Measurements from ENCODE around the gene EID2B.

Gene EID2B

DNA sequence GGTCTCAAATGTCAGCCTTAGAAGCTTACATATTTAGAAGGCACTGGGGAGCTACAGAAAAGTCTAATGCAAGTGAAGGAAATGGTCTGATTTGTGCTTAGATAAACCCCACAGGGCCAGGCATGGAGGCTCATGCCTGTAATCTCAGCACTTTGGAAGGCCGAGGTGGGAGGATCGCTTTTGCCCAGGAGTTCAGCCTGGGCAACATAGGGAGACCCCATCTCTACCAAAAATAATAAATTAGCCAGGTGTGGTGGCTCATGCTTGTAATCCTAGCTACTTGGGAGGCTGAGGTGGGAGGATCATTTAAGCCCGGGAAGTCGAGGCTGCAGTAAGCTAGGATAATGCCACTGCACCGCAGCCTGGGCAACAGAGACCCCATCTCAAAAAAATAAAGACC, 36.6 kb downstream of the EID2B start:
- TF ChIP-seq EZH2phosphoT487 (IDR thresholded peaks at IDR 0.05; ENCODE audit: borderline replicate concordance): no peak
- TF ChIP-seq, protein P1, sequence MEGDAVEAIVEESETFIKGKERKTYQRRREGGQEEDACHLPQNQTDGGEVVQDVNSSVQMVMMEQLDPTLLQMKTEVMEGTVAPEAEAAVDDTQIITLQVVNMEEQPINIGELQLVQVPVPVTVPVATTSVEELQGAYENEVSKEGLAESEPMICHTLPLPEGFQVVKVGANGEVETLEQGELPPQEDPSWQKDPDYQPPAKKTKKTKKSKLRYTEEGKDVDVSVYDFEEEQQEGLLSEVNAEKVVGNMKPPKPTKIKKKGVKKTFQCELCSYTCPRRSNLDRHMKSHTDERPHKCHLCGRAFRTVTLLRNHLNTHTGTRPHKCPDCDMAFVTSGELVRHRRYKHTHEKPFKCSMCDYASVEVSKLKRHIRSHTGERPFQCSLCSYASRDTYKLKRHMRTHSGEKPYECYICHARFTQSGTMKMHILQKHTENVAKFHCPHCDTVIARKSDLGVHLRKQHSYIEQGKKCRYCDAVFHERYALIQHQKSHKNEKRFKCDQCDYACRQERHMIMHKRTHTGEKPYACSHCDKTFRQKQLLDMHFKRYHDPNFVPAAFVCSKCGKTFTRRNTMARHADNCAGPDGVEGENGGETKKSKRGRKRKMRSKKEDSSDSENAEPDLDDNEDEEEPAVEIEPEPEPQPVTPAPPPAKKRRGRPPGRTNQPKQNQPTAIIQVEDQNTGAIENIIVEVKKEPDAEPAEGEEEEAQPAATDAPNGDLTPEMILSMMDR (conservative IDR thresholded peaks at IDR 0.05; ENCODE audit: low read length): no peak
- Histone ChIP-seq H3K9ac (ENCODE audit: low read depth, low read length, poor library complexity, severe bottlenecking) (peak overlapping the region; percentile 3), H2AFZ (ENCODE audit: low read length) (no peak overlapping the region), H3K4me1 (ENCODE audit: insufficient read depth, low read length, poor library complexity, severe bottlenecking) (peaks cover 7% of the 10 kb centered on the region), H3F3A (ENCODE audit: low read depth) (no peaks in the 10 kb centered on the region), H3K79me2 (ENCODE audit: insufficient read depth, low read length) (no peaks in the 10 kb centered on the region), H3K4me2 (ENCODE audit: low read depth, low read length, poor library complexity, severe bottlenecking) (no peak overlapping the region), H3K4me3 (ENCODE audit: low read length, poor library complexity, severe bottlenecking) (no peak overlapping the region), H3K9me2 (replicated peaks; ENCODE audit: low read depth, low read length) (no peaks in the 10 kb centered on the region), H4K20me1 (ENCODE audit: insufficient read depth, low read length, poor library complexity, severe bottlenecking) (no peaks in the 10 kb centered on the region), H3K9me3 (ENCODE audit: insufficient read depth, low read depth, low read length) (no peaks in the 10 kb centered on the region), H3K27me3 (ENCODE audit: insufficient read depth, low read length, poor library complexity, severe bottlenecking) (no peaks in the 10 kb centered on the region), H3K36me3 (ENCODE audit: insufficient read depth, low read length) (0 out of 2 replicates have a peak, but pooled peaks cover 3% of the 10 kb centered on the region)

DNA sequence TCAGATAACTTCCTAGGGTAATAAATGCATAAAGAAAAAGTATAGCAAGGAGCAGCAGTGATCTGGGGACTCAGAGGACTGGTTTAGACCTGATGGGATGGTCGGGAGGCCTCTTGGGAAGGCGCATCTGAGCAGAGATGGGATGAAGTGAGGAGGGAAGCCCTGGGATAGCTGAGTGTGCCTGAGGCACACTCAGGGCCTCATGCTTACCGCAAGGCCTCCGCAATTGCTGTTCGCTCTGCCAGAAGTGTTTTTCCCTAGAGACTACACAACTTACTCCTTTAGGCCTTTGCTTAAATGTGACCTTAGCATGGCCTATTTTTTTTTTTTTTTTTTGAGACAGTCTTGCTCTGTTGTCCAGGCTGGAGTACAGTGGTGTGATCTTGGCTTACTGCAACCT, 38.0 kb downstream of the EID2B start:
- no peak overlapping the region for H2AFZ ChIP-seq (ENCODE audit: low read length)
- H3K9me2 ChIP-seq (replicated peaks; ENCODE audit: low read depth, low read length): no peaks in the 10 kb centered on the region
- H3K4me2 ChIP-seq (ENCODE audit: low read depth, low read length, poor library complexity, severe bottlenecking): no peak overlapping the region

GRCh38 chr19:39492788-39493187, 39.9 kb downstream of the EID2B start:
- no peaks in the 10 kb centered on the region for H3K27me3 ChIP-seq (ENCODE audit: insufficient read depth, low read length, poor library complexity, severe bottlenecking)
- H3K36me3 ChIP-seq (ENCODE audit: insufficient read depth, low read length): peaks cover 31% of the 10 kb centered on the region; the same call in 1 of the 2 replicates
- no peaks in the 10 kb centered on the region for H3K79me2 ChIP-seq (ENCODE audit: insufficient read depth, low read length)
- no peaks in the 10 kb centered on the region for H3F3A ChIP-seq (ENCODE audit: low read depth)
- H3K9me2 ChIP-seq (replicated peaks; ENCODE audit: low read depth, low read length): no peaks in the 10 kb centered on the region
- H3K4me1 ChIP-seq (ENCODE audit: insufficient read depth, low read length, poor library complexity, severe bottlenecking): peaks cover 7% of the 10 kb centered on the region
- H3K4me2 ChIP-seq (ENCODE audit: low read depth, low read length, poor library complexity, severe bottlenecking): no peak overlapping the region
- no peaks in the 10 kb centered on the region for H3K9me3 ChIP-seq (ENCODE audit: insufficient read depth, low read depth, low read length)
- no peak overlapping the region for H3K4me3 ChIP-seq (ENCODE audit: low read length, poor library complexity, severe bottlenecking)
- no peaks in the 10 kb centered on the region for H4K20me1 ChIP-seq (ENCODE audit: insufficient read depth, low read length, poor library complexity, severe bottlenecking)
- H2AFZ ChIP-seq (ENCODE audit: low read length): no peak overlapping the region
- TF ChIP-seq, protein P1 (conservative IDR thresholded peaks at IDR 0.05; ENCODE audit: low read length): no peak
- no peak for TF ChIP-seq EZH2phosphoT487 (IDR thresholded peaks at IDR 0.05; ENCODE audit: borderline replicate concordance)
- no peak overlapping the region for H3K9ac ChIP-seq (ENCODE audit: low read depth, low read length, poor library complexity, severe bottlenecking)

More for the DNA sequence above, 38.0 kb downstream of the EID2B start:
- Histone ChIP-seq H3K9ac (ENCODE audit: low read depth, low read length, poor library complexity, severe bottlenecking) (no peak overlapping the region), H3K4me1 (ENCODE audit: insufficient read depth, low read length, poor library complexity, severe bottlenecking) (peaks cover 7% of the 10 kb centered on the region), H3K79me2 (ENCODE audit: insufficient read depth, low read length) (no peaks in the 10 kb centered on the region), H3K9me3 (ENCODE audit: insufficient read depth, low read depth, low read length) (no peaks in the 10 kb centered on the region), H3K27me3 (ENCODE audit: insufficient read depth, low read length, poor library complexity, severe bottlenecking) (no peaks in the 10 kb centered on the region), H3K36me3 (ENCODE audit: insufficient read depth, low read length) (peaks cover 13% of the 10 kb centered on the region; the same call in 1 of the 2 replicates), H4K20me1 (ENCODE audit: insufficient read depth, low read length, poor library complexity, severe bottlenecking) (no peaks in the 10 kb centered on the region), H3F3A (ENCODE audit: low read depth) (no peaks in the 10 kb centered on the region), H3K4me3 (ENCODE audit: low read length, poor library complexity, severe bottlenecking) (no peak overlapping the region)
- no peak for TF ChIP-seq EZH2phosphoT487 (IDR thresholded peaks at IDR 0.05; ENCODE audit: borderline replicate concordance)
- TF ChIP-seq, protein P1 (conservative IDR thresholded peaks at IDR 0.05; ENCODE audit: low read length): no peak
